ENCODE results near the gene FTCD.

DNA sequence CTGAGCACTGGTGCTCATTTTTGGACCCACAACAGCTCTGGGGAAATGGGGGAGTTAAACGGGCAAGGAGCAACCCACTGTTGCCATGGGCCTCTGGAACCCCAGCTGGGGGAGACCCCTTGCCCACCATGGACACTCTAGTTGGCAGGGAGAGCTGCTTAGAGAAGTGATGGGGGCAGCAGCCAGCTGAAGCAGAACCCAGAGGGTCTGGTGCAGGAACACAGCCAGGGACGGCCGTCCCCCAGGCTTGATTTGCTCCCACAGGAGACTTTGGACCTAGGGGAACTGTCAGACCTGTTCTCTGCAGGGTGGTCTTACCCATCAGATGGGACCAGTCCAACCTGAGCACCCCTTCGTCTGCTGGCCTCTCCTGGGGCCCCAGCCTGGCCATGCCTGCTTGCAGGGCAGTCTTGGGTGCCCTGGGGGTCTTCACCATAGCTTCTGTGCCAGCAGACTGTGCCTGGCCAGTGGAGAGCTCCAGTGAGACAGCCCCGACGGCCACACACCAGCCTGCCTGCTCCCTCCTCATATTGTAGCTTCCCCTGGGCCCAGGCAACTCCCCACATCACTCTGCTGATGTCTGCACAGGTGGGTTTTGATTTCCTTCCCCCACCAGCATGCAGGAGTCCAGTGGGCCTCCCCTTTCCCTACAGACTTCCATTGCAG, 17.6 kb upstream of the FTCD start:
- no peak for TF ChIP-seq ZNF24 (IDR thresholded peaks at IDR 0.05)
- no peak for TF ChIP-seq FOXK2 (IDR thresholded peaks at IDR 0.05)

Data from GM12878 (cell line).